ENCODE measurements around the gene GDF9. TPM values are rescaled to one million over a fixed set of nuclear protein-coding genes. Genes with fewer than 3 reads are reported as not detected.

Gene GDF9
- total and polyA plus RNA-seq, 4 donors: 0.14 to 0.37 (median 0.26) TPM

GRCh38 chr5:132821350-132821749 lies 44.9 kb downstream of the GDF9 start:
- Histone ChIP-seq H3K9me3 (ENCODE audit: control insufficient read depth in 4 of 4, insufficient read depth in 3 of 4, low read length in 3 of 4) (no peaks in the 10 kb centered on the region), H3K36me3 (ENCODE audit: control insufficient read depth in 4 of 4, insufficient read depth in 4 of 4, low read length in 4 of 4) (peaks cover 0 to 4% (median 0%) of the 10 kb centered on the region in 4 donors), H3K27ac (ENCODE audit: low read depth in 1 of 2, low read length in 1 of 2) (no peak overlapping the region), H3K27me3 (ENCODE audit: control insufficient read depth in 3 of 3, insufficient read depth in 3 of 3, low read length in 2 of 3) (peaks cover 0 to 11% (median 11%) of the 10 kb centered on the region in 3 donors), H3K4me3 (no peak overlapping the region), H3K9ac (ENCODE audit: insufficient read depth in 1 of 2, low read length in 2 of 2) (no peak overlapping the region), H3K4me1 (ENCODE audit: control insufficient read depth in 5 of 5, insufficient read depth in 5 of 5, low read length in 5 of 5) (peaks cover 0 to 28% (median 0%) of the 10 kb centered on the region in 5 donors)
- DNase-seq: no peak
- TF ChIP-seq CTCF (IDR thresholded peaks at IDR 0.05; ENCODE audit: control extremely low read depth, extremely low read depth): no peak
- ATAC-seq (ENCODE audit: insufficient read depth, low FRiP score): no peak
- 86 to 95% methylated on average over 3 of the region's 3 CpGs for WGBS, 2 donors

GRCh38 chr5:132820162-132820754 lies 46.0 kb downstream of the GDF9 start:
- H3K9ac ChIP-seq (ENCODE audit: insufficient read depth in 1 of 2, low read length in 2 of 2): peak overlapping the region in 1 of 2 donors; percentile 40

GRCh38 chr5:132819468-132819867 lies 46.8 kb downstream of the GDF9 start:
- H3K27me3 ChIP-seq (ENCODE audit: control insufficient read depth in 3 of 3, insufficient read depth in 3 of 3, low read length in 2 of 3): peaks cover 0 to 18% (median 18%) of the 10 kb centered on the region in 3 donors
- H3K9ac ChIP-seq (ENCODE audit: insufficient read depth in 1 of 2, low read length in 2 of 2): peak overlapping the region in 1 of 2 donors; percentile 40
- ATAC-seq (ENCODE audit: insufficient read depth, low FRiP score) (no peak), DNase-seq (no peak)
- WGBS, 2 donors: 16 to 29% methylated on average over 26 of the region's 26 CpGs
- no peak overlapping the region for H3K4me3 ChIP-seq
- no peak overlapping the region for H3K27ac ChIP-seq (ENCODE audit: low read depth in 1 of 2, low read length in 1 of 2)
- no peaks in the 10 kb centered on the region for H3K9me3 ChIP-seq (ENCODE audit: control insufficient read depth in 4 of 4, insufficient read depth in 3 of 4, low read length in 3 of 4)
- peaks cover 0 to 28% (median 0%) of the 10 kb centered on the region in 5 donors for H3K4me1 ChIP-seq (ENCODE audit: control insufficient read depth in 5 of 5, insufficient read depth in 5 of 5, low read length in 5 of 5)
- H3K36me3 ChIP-seq (ENCODE audit: control insufficient read depth in 4 of 4, insufficient read depth in 4 of 4, low read length in 4 of 4): peaks cover 0 to 3% (median 0%) of the 10 kb centered on the region in 4 donors
- TF ChIP-seq CTCF (IDR thresholded peaks at IDR 0.05; ENCODE audit: control extremely low read depth, extremely low read depth): no peak

More at GRCh38 chr5:132820162-132820754, 46.0 kb downstream of the GDF9 start:
- Histone ChIP-seq H3K27me3 (ENCODE audit: control insufficient read depth in 3 of 3, insufficient read depth in 3 of 3, low read length in 2 of 3) (peaks cover 0 to 11% (median 10%) of the 10 kb centered on the region in 3 donors), H3K27ac (ENCODE audit: low read depth in 1 of 2, low read length in 1 of 2) (no peak overlapping the region), H3K36me3 (ENCODE audit: control insufficient read depth in 4 of 4, insufficient read depth in 4 of 4, low read length in 4 of 4) (peaks cover 0 to 4% (median 0%) of the 10 kb centered on the region in 4 donors), H3K9me3 (ENCODE audit: control insufficient read depth in 4 of 4, insufficient read depth in 3 of 4, low read length in 3 of 4) (no peaks in the 10 kb centered on the region), H3K4me3 (no peak overlapping the region), H3K4me1 (ENCODE audit: control insufficient read depth in 5 of 5, insufficient read depth in 5 of 5, low read length in 5 of 5) (peaks cover 0 to 28% (median 0%) of the 10 kb centered on the region in 5 donors)
- peak; percentile 83 for ATAC-seq (ENCODE audit: insufficient read depth, low FRiP score)
- DNase-seq: peak; percentile 90 to 93 (median 91)
- TF ChIP-seq CTCF (IDR thresholded peaks at IDR 0.05; ENCODE audit: control extremely low read depth, extremely low read depth): peak; percentile 92
- WGBS, 2 donors: 27 to 28% methylated on average over 15 of the region's 15 CpGs

All from lung (tissue), 12 donors.